GM23248 (cell line): ENCODE data around the gene EDC3. TPM values are rescaled to one million over a fixed set of nuclear protein-coding genes. Genes with fewer than 3 reads are reported as not detected.
"Not testable (repeated sequence)": the region's sequence is repeated elsewhere in the genome, so short reads cannot be mapped to it uniquely, and the experiment has no call there.

Experiments used
- DNase-seq: peaks from one replicate; pipeline ENCODE4 v3.0.0-alpha.2; 2015
- H2AFZ ChIP-seq: fragments of 200-600 bp; sonication (generic); 2 replicates; pipeline ENCODE4 v1.6.1; 2016; ENCODE audit warnings: antibody characterized with exemption
- H3F3A ChIP-seq: fragments of 200-600 bp; sonication (generic); 2 replicates; pipeline ENCODE4 v1.6.1; 2016; ENCODE audit warnings: mild to moderate bottlenecking, antibody characterized with exemption, mixed run types; ENCODE audit not compliant: insufficient read depth
- H3K27ac ChIP-seq: fragments of 200-600 bp; sonication (generic); 2 replicates; pipeline ENCODE4 v1.5.1; 2016; ENCODE audit warnings: mild to moderate bottlenecking
- H3K27me3 ChIP-seq: fragments of 200-600 bp; sonication (generic); replicated peaks from 2 replicates; pipeline ENCODE4 v1.6.1; 2016; ENCODE audit warnings: mild to moderate bottlenecking; ENCODE audit not compliant: insufficient read depth
- H3K36me3 ChIP-seq: fragments of 200-600 bp; sonication (generic); 2 replicates; pipeline ENCODE4 v1.6.1; 2016; ENCODE audit warnings: low read depth, mild to moderate bottlenecking
- H3K4me1 ChIP-seq: fragments of 200-600 bp; sonication (generic); 2 replicates; pipeline ENCODE4 v1.6.1; 2016; ENCODE audit warnings: mild to moderate bottlenecking; ENCODE audit not compliant: insufficient read depth
- H3K4me2 ChIP-seq: fragments of 200-600 bp; sonication (generic); one replicate; pipeline ENCODE4 v1.6.1; 2016; ENCODE audit warnings: mild to moderate bottlenecking; ENCODE audit not compliant: unreplicated experiment
- H3K4me3 ChIP-seq: fragments of 200-600 bp; sonication (generic); 2 replicates; pipeline ENCODE4 v1.5.1; 2016; ENCODE audit warnings: mild to moderate bottlenecking
- H3K79me2 ChIP-seq: fragments of 200-600 bp; sonication (generic); 2 replicates; pipeline ENCODE4 v1.6.1; 2016; ENCODE audit warnings: mild to moderate bottlenecking; ENCODE audit not compliant: insufficient read depth
- H3K9ac ChIP-seq: fragments of 200-600 bp; sonication (generic); 2 replicates; pipeline ENCODE4 v1.6.1; 2016; ENCODE audit warnings: mild to moderate bottlenecking
- H3K9me2 ChIP-seq: fragments of 200-600 bp; sonication (generic); 2 replicates; pipeline ENCODE4 v1.6.1; 2016; ENCODE audit warnings: mixed run types, mild to moderate bottlenecking, moderate library complexity; ENCODE audit not compliant: insufficient read depth
- H3K9me3 ChIP-seq: fragments of 200-600 bp; sonication (generic); one replicate; pipeline ENCODE4 v1.6.1; 2017; ENCODE audit warnings: low read depth
- H4K20me1 ChIP-seq: fragments of 200-600 bp; sonication (generic); 2 replicates; pipeline ENCODE4 v1.6.0; 2016; ENCODE audit not compliant: insufficient read depth
- EZH2 ChIP-seq: fragments of 200-600 bp; sonication (generic); IDR thresholded peaks from 2 replicates; pipeline ENCODE4 v1.6.1; 2018; ENCODE audit warnings: antibody characterized with exemption, mild to moderate bottlenecking; ENCODE audit not compliant: insufficient read depth, poor library complexity, severe bottlenecking
- EZH2phosphoT487 ChIP-seq: fragments of 200-600 bp; sonication (generic); IDR thresholded peaks from 2 replicates; pipeline ENCODE4 v1.6.1; 2018; ENCODE audit warnings: antibody characterized with exemption, moderate library complexity, mild to moderate bottlenecking, low read depth; ENCODE audit not compliant: insufficient read depth
- WGBS, 2 experiments: methylation state at CpG; one replicate each; pipeline ENCODE4 v1.1.6; 2015 to 2017; ENCODE audit warnings: low lambda C conversion rate in 2 of 2, low coverage in 1 of 2; ENCODE audit errors: missing lambda C conversion rate in 2 of 2; 5-methylcytosine and 5-hydroxymethylcytosine counted together
- in situ Hi-C: fragments of 300-500 bp; cut with MboI; formaldehyde crosslinking; loops from 2 replicates; pipeline ENCODE4 v1.15.0; 2020
- polyA plus RNA-seq: library from polyadenylated mRNA; unstranded; fragments of >200 nt; fragmentation: Nextera tagmentation; extraction: Ambion mirVana; gene quantifications from 2 replicates; pipeline ENCODE4 v1.2.1, GENCODE V29; 2016
- total RNA-seq: library from RNA; depleted of rRNA; stranded (reverse); fragments of >200 nt; shearing (Covaris generic); gene quantifications from 2 replicates; pipeline ENCODE4 v1.2.3, GENCODE V29; 2014

Gene EDC3
- total and polyA plus RNA-seq, 2 experiments from 2014 or later, result 13.9 to 21.8 TPM

DNA sequence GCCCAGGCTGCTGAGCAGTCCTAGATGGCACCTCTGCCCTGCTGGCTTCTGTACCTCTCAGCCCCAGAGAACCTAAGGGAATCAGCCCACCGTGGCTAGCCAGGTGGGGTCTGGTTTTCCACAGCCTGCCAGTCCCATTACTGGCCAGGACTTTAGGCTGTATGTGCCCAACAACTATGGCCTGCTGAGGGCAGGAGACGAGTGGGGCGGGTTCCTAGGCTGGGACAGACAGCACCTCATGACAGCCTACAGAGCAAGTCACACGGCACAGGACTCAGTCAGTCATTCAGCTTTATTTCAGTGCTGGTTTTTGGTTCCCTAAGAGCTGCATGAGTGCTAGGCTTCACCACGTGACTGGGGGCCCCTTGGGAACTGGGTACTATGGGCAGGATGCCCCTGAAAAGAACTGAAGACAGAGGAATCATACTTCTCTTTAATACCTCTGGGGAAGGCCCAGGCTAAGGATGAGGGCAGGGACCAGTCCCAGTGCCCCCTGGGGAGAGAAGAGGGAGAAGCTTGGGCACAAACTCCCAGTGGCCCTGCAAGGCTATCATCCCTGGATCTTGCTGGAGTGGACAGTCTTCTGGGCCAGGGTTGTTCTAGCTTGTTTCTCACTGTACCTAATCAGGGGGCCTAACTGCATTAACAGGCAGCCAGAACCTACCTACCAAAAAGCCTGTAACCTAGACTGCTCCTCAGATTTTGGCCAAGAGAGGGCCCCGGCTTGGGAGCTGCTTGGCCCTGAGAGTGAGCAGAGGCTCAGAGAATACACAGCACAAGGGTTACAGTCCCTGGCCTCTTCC, 65.3 kb downstream of the EDC3 start:
- H4K20me1 ChIP-seq, result no peaks in the 10 kb centered on the region
- no peaks in the 10 kb centered on the region for H3K9me2 ChIP-seq
- in situ Hi-C loops, result loop anchor here (5.0 kb wide), 1 partner anchor 137 kb away; no protein-coding TSS in a partner anchor
- H3K4me2 ChIP-seq, result no peak overlapping the region
- DNase-seq, result peak; percentile 19
- TF ChIP-seq EZH2phosphoT487 (no peak), EZH2 (no peak)
- peaks cover 24% of the 10 kb centered on the region; the same call in 1 of the 2 replicates for H3K36me3 ChIP-seq
- no peak overlapping the region for H2AFZ ChIP-seq
- peaks cover 12% of the 10 kb centered on the region; the same call in 1 of the 2 replicates for H3F3A ChIP-seq
- WGBS, 2 experiments, result 54 to 55% methylated on average over 6 of the region's 6 CpGs
- H3K79me2 ChIP-seq, result no peaks in the 10 kb centered on the region
- H3K27ac ChIP-seq, result no peak overlapping the region
- H3K9me3 ChIP-seq, result no peaks in the 10 kb centered on the region
- no peaks in the 10 kb centered on the region for H3K27me3 ChIP-seq
- H3K9ac ChIP-seq, result no peak overlapping the region
- H3K4me3 ChIP-seq, result no peak overlapping the region
- no peaks in the 10 kb centered on the region for H3K4me1 ChIP-seq

DNA sequence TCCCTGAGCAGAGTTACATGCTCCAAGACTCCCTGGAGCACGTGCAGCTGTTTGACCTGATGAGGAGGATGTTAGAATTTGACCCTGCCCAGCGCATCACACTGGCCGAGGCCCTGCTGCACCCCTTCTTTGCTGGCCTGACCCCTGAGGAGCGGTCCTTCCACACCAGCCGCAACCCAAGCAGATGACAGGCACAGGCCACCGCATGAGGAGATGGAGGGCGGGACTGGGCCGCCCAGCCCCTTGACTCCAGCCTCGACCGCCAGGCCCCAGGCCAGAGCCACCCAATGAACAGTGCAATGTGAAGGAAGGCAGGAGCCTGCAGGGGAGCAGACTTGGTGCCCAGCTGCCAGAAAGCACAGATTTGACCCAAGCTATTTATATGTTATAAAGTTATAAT, 66.1 kb downstream of the EDC3 start:
- not testable (repeated sequence) for H3K79me2 ChIP-seq, H3K27ac ChIP-seq, H3K9me2 ChIP-seq, H3K4me3 ChIP-seq, H3K27me3 ChIP-seq, DNase-seq, H2AFZ ChIP-seq, H3K4me2 ChIP-seq, H3K4me1 ChIP-seq, H4K20me1 ChIP-seq, H3K9me3 ChIP-seq, H3K9ac ChIP-seq
- H3F3A ChIP-seq, result peaks cover 12% of the 10 kb centered on the region; the same call in 1 of the 2 replicates
- WGBS, 2 experiments, result 89% methylated on average over 9 of the region's 10 CpGs
- in situ Hi-C loops, result loop anchor here (5.0 to 10.0 kb wide), 2 partner anchors 138 to 255 kb away; no protein-coding TSS in a partner anchor
- peaks cover 20% of the 10 kb centered on the region; the same call in 1 of the 2 replicates for H3K36me3 ChIP-seq

DNA sequence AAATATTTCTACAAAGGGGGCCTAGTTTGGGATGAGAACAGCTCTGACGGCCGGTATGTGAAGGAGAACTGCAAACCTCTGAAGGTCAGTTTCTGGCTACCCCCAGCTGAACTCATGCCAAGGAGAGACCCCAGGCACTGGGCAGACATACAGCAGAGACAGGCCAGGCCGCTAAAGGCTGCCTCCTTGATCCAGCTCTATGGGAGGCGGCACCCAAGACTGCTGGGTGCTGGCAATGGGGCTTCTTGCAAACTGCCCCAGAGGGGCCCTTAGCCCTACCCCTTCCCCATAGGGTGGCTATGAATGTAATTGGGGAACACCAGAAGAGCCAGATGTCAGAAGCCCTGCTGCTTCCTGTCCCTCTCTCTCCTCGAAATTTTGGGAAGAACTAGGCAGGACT, 66.9 kb downstream of the EDC3 start:
- no peak for DNase-seq
- peaks cover 12% of the 10 kb centered on the region; the same call in 1 of the 2 replicates for H3F3A ChIP-seq
- peaks cover 14% of the 10 kb centered on the region; the same call in 1 of the 2 replicates for H3K79me2 ChIP-seq
- no peaks in the 10 kb centered on the region for H4K20me1 ChIP-seq
- TF ChIP-seq EZH2phosphoT487, result no peak
- no peak for TF ChIP-seq EZH2
- H3K9me2 ChIP-seq, result no peaks in the 10 kb centered on the region
- no peak overlapping the region for H3K9ac ChIP-seq
- in situ Hi-C loops, result loop anchor here (10.0 kb wide), 1 partner anchor 254 kb away; no protein-coding TSS in a partner anchor
- 51 to 55% methylated on average over 4 to 5 of the region's 5 CpGs for WGBS, 2 experiments
- no peak overlapping the region for H3K4me2 ChIP-seq
- no peak overlapping the region for H3K4me3 ChIP-seq
- H3K36me3 ChIP-seq, result peaks cover 24% of the 10 kb centered on the region; the same call in 1 of the 2 replicates
- H3K27me3 ChIP-seq, result no peaks in the 10 kb centered on the region
- no peak overlapping the region for H2AFZ ChIP-seq
- no peak overlapping the region for H3K27ac ChIP-seq
- H3K9me3 ChIP-seq, result no peaks in the 10 kb centered on the region
- no peaks in the 10 kb centered on the region for H3K4me1 ChIP-seq

DNA sequence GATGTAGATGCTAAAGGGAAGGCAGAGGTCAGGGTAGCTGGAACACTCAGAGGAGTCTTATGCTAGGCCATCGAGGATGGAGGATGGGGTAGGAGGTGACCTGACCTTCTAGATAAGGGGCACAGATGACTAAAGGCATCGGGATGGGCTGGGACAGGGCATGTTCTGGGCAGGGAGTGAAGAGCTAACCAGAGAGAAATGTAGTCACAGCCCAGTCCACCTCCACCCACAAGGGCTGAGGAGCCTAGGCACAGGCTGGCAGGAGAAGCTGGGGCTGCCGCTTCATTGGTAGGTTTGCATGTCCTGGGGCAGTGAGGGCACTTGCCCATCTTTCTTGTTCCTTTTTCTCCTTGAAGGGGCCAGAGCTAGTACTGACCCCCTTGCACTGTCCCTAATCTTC, 67.6 kb downstream of the EDC3 start:
- H2AFZ ChIP-seq, result no peak overlapping the region
- peaks cover 28% of the 10 kb centered on the region for H3K36me3 ChIP-seq
- in situ Hi-C loops, result loop anchor here (10.0 kb wide), 1 partner anchor 253 kb away; no protein-coding TSS in a partner anchor
- 83 to 86% methylated on average over 3 of the region's 3 CpGs for WGBS, 2 experiments
- H3K27me3 ChIP-seq, result no peaks in the 10 kb centered on the region
- no peaks in the 10 kb centered on the region for H3K4me1 ChIP-seq
- no peak overlapping the region for H3K4me3 ChIP-seq
- TF ChIP-seq EZH2 (no peak), EZH2phosphoT487 (no peak)
- peak; percentile 20 for DNase-seq
- H3F3A ChIP-seq, result peaks cover 12% of the 10 kb centered on the region; the same call in 1 of the 2 replicates
- no peaks in the 10 kb centered on the region for H3K9me3 ChIP-seq
- H3K27ac ChIP-seq, result no peak overlapping the region
- H3K79me2 ChIP-seq, result peaks cover 21% of the 10 kb centered on the region
- no peaks in the 10 kb centered on the region for H3K9me2 ChIP-seq
- no peak overlapping the region for H3K4me2 ChIP-seq
- no peaks in the 10 kb centered on the region for H4K20me1 ChIP-seq
- H3K9ac ChIP-seq, result no peak overlapping the region
